ENCODE results near the gene DNAJC15.
A peak's percentile ranks its signal among the peaks of the same experiment; 100 is the strongest.

Gene DNAJC15

GRCh38 chr13:43089912-43090498 lies 66.6 kb downstream of the DNAJC15 start:
- peak; percentile 24 for FAIRE-seq

DNA sequence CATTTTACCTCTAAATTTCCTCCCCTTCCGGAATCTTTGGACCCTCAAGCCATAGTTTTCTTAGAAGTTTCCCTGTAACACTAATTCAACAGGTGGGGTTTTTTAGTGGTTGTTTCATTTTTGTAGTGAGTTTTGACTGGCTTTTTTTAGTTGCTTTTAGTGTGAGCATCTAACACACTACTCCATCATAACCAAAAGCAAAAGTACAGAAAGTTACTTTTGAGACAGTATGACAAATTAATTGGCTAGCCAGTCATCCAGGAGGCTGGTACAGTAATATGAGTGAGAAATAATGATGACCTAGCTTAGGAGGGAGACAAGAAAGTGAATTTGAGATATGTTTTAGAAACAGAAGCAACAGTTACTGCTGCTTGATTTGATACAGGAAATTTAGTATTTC lies 71.5 kb downstream of the DNAJC15 start:
- peak; percentile 73 for FAIRE-seq

- peak; percentile 24 for FAIRE-seq
Observed at GRCh38 chr13:43095771-43096719, 72.7 kb downstream of the DNAJC15 start.

DNA sequence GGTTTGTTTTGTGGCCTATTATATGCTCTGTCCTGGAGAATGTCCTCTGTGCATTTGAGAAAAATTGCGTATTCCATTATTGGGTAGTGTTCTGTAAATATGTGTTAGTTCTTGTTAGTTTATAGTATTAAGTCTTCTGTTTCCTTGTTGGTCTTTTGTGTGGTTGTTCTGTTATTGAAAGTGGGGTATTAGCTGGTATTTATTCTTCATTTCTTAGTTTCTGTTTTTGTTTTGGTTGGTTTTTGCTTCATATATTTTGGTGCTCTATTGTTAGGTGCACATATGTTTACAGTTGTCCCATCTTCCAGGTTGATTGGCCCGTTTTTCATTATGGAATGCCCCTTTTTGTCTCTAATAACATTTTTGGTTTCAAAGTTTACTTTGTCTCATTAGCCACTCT lies 77.3 kb downstream of the DNAJC15 start:
- no peak for FAIRE-seq

- no peak for FAIRE-seq
Observed at GRCh38 chr13:43102304-43102703, 78.9 kb downstream of the DNAJC15 start.

- no peak for FAIRE-seq
Observed at GRCh38 chr13:43107780-43108179, 84.4 kb downstream of the DNAJC15 start.

DNA sequence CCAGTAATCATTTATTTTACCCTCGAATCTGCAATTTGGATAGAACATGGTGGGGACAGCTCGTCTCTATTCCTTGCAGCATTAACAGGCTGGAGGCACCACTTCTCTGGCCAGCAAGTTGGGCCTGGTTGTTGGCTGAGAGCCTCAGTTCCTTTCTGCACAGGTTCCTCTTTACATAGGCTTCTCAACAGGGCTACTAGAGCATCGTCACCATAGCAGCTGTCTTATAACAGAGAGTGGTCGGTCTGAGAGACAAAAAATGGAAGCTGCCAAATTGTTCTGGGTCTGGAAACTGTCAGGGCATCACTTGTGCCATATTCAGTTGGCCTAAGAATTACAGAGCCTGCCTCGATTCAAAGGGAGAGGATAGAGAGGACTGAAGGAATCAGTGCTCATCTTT lies 86.7 kb downstream of the DNAJC15 start:
- no peak for FAIRE-seq

DNA sequence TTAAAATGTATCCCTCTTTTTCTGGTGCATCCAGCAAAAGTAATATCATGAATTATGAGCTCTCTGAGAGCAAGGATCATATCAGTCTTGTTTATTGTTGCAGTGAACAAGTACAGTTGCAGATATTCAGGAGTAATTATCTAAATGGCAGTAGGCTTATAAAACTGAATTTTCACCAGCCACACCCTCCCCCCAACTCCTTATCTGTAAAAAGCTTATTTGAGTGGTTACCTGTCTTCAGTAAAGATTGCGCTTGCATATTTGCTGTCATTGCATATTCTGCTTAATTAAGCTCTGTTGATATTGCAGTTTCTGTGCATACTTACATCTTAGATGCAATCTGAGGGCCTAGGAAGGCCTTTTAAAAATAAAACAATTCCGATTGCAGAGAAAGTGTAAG lies 87.3 kb downstream of the DNAJC15 start:
- peak; percentile 73 for FAIRE-seq

DNA sequence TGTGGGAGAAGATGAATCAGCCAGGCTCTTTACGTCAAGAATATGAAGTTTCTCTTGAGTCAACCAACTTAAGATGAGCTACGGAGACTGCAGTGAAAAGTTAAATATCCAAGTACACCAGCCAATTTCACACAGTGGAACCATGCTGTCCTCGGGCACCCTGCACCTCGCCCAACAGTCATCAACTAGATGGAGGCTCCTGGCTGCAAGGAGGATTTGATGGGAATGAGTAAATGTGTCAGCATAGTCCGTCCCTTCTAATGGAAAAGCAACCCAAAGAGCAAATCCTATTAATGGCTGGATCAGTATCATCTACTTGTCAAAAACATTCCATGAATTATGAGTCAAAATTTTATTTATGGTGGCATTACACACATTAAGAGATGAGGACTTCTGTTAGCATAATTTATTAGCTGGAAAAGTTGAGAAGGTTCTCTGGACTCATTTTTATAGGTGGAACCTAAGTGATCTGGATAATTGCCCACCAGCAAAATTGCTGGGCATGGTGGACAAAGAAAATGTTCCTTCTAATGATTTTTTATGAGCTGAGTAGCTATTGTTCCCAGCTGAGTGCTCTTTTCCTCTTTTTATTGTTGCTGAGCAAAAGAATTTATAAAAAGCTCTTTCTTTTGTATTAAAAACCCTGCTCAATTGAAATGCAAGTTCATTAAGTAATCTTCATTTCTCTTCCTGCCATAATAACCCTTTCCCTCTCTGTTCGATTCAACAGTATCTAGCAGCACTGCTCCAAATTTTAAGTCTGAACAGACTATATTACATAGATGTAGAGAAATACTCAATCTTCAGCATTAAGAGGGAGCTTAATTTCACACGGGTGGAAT lies 88.4 kb downstream of the DNAJC15 start:
- no peak for FAIRE-seq

GRCh38 chr13:43113603-43114002 lies 90.2 kb downstream of the DNAJC15 start:
- FAIRE-seq: no peak

GRCh38 chr13:43114504-43114903 lies 91.1 kb downstream of the DNAJC15 start:
- FAIRE-seq: no peak

DNA sequence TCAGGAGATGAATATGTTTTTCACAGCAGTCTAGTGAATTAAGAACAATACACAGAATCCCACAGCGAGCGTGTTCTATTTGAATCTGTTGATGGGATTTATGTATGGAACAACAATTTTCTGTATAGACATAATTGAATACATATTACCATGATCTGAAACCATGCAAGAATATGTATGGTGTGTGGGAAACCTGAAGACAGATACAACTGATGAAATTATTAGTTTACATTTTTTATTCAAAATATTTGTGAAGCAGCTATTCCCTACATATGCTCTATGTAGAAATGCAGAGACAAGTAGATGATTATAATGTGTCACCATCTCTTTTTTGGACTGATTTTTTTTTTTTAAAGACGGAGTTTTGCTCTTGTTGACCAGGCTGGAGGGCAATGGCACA lies 91.8 kb downstream of the DNAJC15 start:
- FAIRE-seq: no peak

GRCh38 chr13:43116242-43116641 lies 92.9 kb downstream of the DNAJC15 start:
- FAIRE-seq: no peak

- FAIRE-seq: no peak
Observed at GRCh38 chr13:43118521-43118920, 95.1 kb downstream of the DNAJC15 start.

GRCh38 chr13:43119206-43119605 lies 95.8 kb downstream of the DNAJC15 start:
- FAIRE-seq: no peak

- no peak for FAIRE-seq
Observed at GRCh38 chr13:43122791-43123190, 99.4 kb downstream of the DNAJC15 start.

DNA sequence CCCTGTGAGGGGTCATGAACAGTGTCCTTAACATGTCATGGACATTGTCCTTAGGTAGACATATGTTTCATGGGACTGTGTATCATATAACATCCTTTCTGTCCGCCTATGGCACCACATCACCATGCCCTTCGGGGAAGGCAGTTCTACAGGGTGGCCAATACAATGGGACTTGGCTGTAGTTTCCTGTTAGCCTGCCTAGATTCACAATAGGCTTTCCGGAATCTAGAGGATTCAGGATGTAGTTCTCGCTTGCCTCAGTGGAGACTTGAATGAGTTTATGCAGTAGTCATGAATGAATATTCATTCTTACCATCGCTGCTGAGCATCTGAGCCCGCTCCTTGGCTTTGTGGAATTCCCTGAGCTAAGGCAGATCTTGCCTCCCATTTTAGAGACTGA lies 100.5 kb downstream of the DNAJC15 start:
- no peak for FAIRE-seq

DNA sequence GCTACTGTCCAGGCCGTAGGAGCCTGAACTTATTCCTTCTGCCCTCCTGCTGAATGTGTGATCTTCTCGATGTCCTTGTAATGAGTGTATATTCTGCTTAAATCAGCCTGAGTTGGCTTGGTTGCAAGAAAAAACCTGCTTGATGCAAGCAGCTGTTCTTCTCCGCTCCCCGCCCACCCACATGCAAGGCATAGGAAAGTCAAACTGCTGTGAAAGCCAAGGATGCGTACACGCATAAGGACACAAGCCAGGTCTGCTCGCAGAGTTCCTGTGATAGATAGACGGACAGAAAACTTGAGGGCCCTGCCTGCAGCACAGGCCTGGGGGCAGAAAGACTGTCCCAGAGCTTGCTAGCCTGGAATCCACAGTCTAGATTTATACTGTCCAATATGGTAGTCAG lies 101.1 kb downstream of the DNAJC15 start:
- no peak for FAIRE-seq

GRCh38 chr13:43126420-43126819 lies 103.0 kb downstream of the DNAJC15 start:
- no peak for FAIRE-seq

- no peak for FAIRE-seq
Observed at GRCh38 chr13:43127103-43127798, 103.9 kb downstream of the DNAJC15 start.

DNA sequence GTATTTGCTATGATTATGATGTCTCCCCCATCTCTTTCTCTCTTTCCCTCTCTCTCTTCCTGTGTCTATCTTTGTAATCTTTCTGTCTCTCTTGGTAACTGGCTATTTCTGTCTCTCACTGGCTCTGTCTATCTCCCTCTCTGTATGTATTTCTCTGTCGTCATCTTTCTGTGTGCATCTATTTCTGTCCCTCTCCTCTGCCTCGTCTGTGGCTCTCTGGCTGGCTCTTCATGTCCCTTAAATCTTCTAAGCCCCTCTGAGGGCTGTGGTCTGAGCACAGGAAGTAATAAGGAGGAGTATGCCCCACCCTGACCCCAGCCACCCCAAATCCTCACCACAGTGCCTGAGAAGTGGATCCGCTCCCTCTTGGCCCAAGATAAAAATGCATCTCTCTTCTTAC lies 104.4 kb downstream of the DNAJC15 start:
- no peak for FAIRE-seq

DNA sequence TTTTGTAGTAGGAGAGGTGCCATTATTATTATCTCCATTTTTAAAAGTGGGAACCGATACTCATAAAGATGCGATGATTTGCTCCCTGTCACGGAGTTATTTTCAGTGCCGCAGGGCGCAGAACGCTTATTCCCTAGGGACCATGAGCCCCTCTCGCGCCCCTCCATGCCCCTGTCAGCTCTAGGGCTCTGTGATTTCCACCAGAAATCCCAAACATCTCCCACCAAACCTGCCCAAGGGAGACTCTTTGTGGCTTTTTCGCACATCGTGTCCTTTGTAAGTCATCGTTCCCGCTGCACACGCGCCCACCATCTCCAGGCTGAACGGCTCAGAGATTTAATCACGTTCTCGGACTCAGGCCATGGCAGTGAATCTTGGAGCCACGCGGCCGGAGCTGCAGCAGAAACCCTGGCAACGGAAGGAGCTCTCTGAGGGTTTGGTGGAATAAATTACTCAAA lies 105.1 kb downstream of the DNAJC15 start:
- FAIRE-seq: no peak

- no peak for FAIRE-seq
Observed at GRCh38 chr13:43129066-43129465, 105.7 kb downstream of the DNAJC15 start.

Data from islet of Langerhans (tissue), 1 donor.